ENCODE data around the gene MANEAL.

Gene MANEAL

GRCh38 chr1:37828410-37829074, 34.9 kb downstream of the MANEAL start:
- DNase-seq (ENCODE audit: low spot score) = no peak

GRCh38 chr1:37831109-37831508, 37.5 kb downstream of the MANEAL start:
- DNase-seq (ENCODE audit: low spot score) = no peak

- DNase-seq (ENCODE audit: low spot score) = no peak
Observed at GRCh38 chr1:37831809-37832208, 38.2 kb downstream of the MANEAL start.

GRCh38 chr1:37836788-37837187, 43.1 kb downstream of the MANEAL start:
- DNase-seq (ENCODE audit: low spot score) = no peak

GRCh38 chr1:37839676-37840075, 46.0 kb downstream of the MANEAL start:
- no peak for DNase-seq (ENCODE audit: low spot score)

- no peak for DNase-seq (ENCODE audit: low spot score)
Observed at GRCh38 chr1:37840711-37841110, 47.1 kb downstream of the MANEAL start.

- DNase-seq (ENCODE audit: low spot score) = no peak
Observed at GRCh38 chr1:37841652-37842051, 48.0 kb downstream of the MANEAL start.

GRCh38 chr1:37844536-37844935, 50.9 kb downstream of the MANEAL start:
- no peak for DNase-seq (ENCODE audit: low spot score)

- DNase-seq (ENCODE audit: low spot score) = no peak
Observed at GRCh38 chr1:37845049-37845646, 51.5 kb downstream of the MANEAL start.

- no peak for DNase-seq (ENCODE audit: low spot score)
Observed at GRCh38 chr1:37845786-37846185, 52.1 kb downstream of the MANEAL start.

GRCh38 chr1:37846647-37847339, 53.1 kb downstream of the MANEAL start:
- DNase-seq (ENCODE audit: low spot score) = no peak

GRCh38 chr1:37849480-37849879, 55.8 kb downstream of the MANEAL start:
- DNase-seq (ENCODE audit: low spot score) = no peak

- no peak for DNase-seq (ENCODE audit: low spot score)
Observed at GRCh38 chr1:37850352-37850955, 56.8 kb downstream of the MANEAL start.
